WTC11 (cell line): ENCODE results near the gene ARCN1. TPM values are rescaled to one million over a fixed set of nuclear protein-coding genes. Genes with fewer than 3 reads are reported as not detected.

ENCODE experiments used
- ATAC-seq: fragments of 200-7000 bp; cut with Tn5 transposase; 2 replicates; pipeline ENCODE4 v1.10.0; 2021; ENCODE audit warnings: mild to moderate bottlenecking, moderate library complexity
- CTCF ChIA-PET: fragments of 300-600 bp; sonication (Branson Sonifier 250); formaldehyde crosslinking; loops from one replicate; lab custom pipeline; 2021; ENCODE audit warnings: antibody characterized with exemption; lab: Charles Lee
- POLR2A ChIA-PET: fragments of 350-600 bp; sonication (Branson Sonifier 250); formaldehyde crosslinking; loops from one replicate; lab custom pipeline; 2021; ENCODE audit warnings: antibody characterized with exemption; lab: Charles Lee
- DNase-seq: peaks from one replicate; pipeline ENCODE4 v3.0.0; 2021; ENCODE audit warnings: low spot score
- H3K27ac Mint-ChIP-seq: 2 replicates; pipeline ENCODE4 v1.8.0; 2021; ENCODE audit warnings: mixed read lengths
- H3K27me3 Mint-ChIP-seq: 2 replicates; pipeline ENCODE4 v1.8.0; 2021; ENCODE audit warnings: low read depth, mild to moderate bottlenecking, moderate library complexity, mixed read lengths
- H3K36me3 Mint-ChIP-seq: 2 replicates; pipeline ENCODE4 v1.8.0; 2021; ENCODE audit warnings: mixed read lengths
- H3K4me1 Mint-ChIP-seq: 2 replicates; pipeline ENCODE4 v1.8.0; 2022; ENCODE audit warnings: mixed read lengths
- H3K4me3 Mint-ChIP-seq: 2 replicates; pipeline ENCODE4 v1.8.0; 2021; ENCODE audit warnings: mild to moderate bottlenecking, moderate library complexity, mixed read lengths
- H3K9me3 Mint-ChIP-seq: 2 replicates; pipeline ENCODE4 v1.8.0; 2021; ENCODE audit warnings: mixed read lengths
- ATF1 ChIP-seq: sonication (generic); formaldehyde crosslinking; IDR thresholded peaks from 2 replicates; pipeline ENCODE4 v1.8.1; 2023; ENCODE audit warnings: mild to moderate bottlenecking, moderate library complexity, missing genetic modification reagents
- JAZF1 ChIP-seq: fragments of 250-450 bp; sonication (Bioruptor Pico); IDR thresholded peaks from 2 replicates; pipeline ENCODE4 v1.9.0; 2021; ENCODE audit warnings: moderate library complexity, mild to moderate bottlenecking, inconsistent platforms
- NR2C2 ChIP-seq: sonication (generic); formaldehyde crosslinking; IDR thresholded peaks from 2 replicates; pipeline ENCODE4 v1.8.0; 2022; ENCODE audit warnings: mild to moderate bottlenecking, missing genetic modification reagents
- TCF7 ChIP-seq: sonication (generic); formaldehyde crosslinking; IDR thresholded peaks from 2 replicates; pipeline ENCODE4 v1.8.0; 2022; ENCODE audit warnings: mild to moderate bottlenecking, low read depth, missing genetic modification reagents, moderate library complexity
- TP53 ChIP-seq: sonication (generic); formaldehyde crosslinking; IDR thresholded peaks from 2 replicates; pipeline ENCODE4 v1.8.1; 2023; ENCODE audit warnings: mild to moderate bottlenecking, missing genetic modification reagents
- ZBTB21 ChIP-seq: sonication (generic); formaldehyde crosslinking; IDR thresholded peaks from 2 replicates; pipeline ENCODE4 v1.8.1; 2023; ENCODE audit warnings: mild to moderate bottlenecking, missing genetic modification reagents, borderline replicate concordance
- ZNF219 ChIP-seq: sonication (generic); formaldehyde crosslinking; IDR thresholded peaks from 2 replicates; pipeline ENCODE4 v1.8.0; 2023; ENCODE audit warnings: missing genetic modification reagents, mild to moderate bottlenecking, borderline replicate concordance
- ZNF671 ChIP-seq: fragments of 250-450 bp; sonication (Bioruptor Pico); IDR thresholded peaks from 2 replicates; pipeline ENCODE4 v1.8.0; 2021; ENCODE audit warnings: mild to moderate bottlenecking
- total RNA-seq: library from RNA; stranded (reverse); gene quantifications from 3 replicates; pipeline ENCODE4 v1.2.3, GENCODE V29; 2021
- TF ChIP-seq, protein P1 (sequence below): sonication (generic); formaldehyde crosslinking; IDR thresholded peaks from 2 replicates; pipeline ENCODE4 v1.8.0; 2022; ENCODE audit warnings: mild to moderate bottlenecking, missing genetic modification reagents
- TF ChIP-seq, protein P2 (sequence below): sonication (generic); formaldehyde crosslinking; IDR thresholded peaks from 2 replicates; pipeline ENCODE4 v1.8.1; 2023; ENCODE audit warnings: mild to moderate bottlenecking, moderate library complexity, missing genetic modification reagents
- TF ChIP-seq, protein P3 (sequence below): fragments of 200-600 bp; IDR thresholded peaks from 2 replicates; pipeline ENCODE4 v1.8.0; 2022; ENCODE audit warnings: antibody characterized with exemption
- TF ChIP-seq, protein P4 (sequence below): sonication (generic); formaldehyde crosslinking; IDR thresholded peaks from 2 replicates; pipeline ENCODE4 v1.8.1; 2022; ENCODE audit warnings: missing genetic modification reagents, borderline replicate concordance
- TF ChIP-seq, protein P5 (sequence below): fragments of 250-450 bp; sonication (Bioruptor Pico); IDR thresholded peaks from 2 replicates; pipeline ENCODE4 v1.9.0; 2021; ENCODE audit warnings: mild to moderate bottlenecking
- TF ChIP-seq, protein P6 (sequence below): fragments of 250-450 bp; sonication (Bioruptor Pico); IDR thresholded peaks from 2 replicates; pipeline ENCODE4 v1.8.0; 2021; ENCODE audit warnings: mild to moderate bottlenecking
- TF ChIP-seq, protein P7 (sequence below): fragments of 250-450 bp; sonication (Bioruptor Pico); IDR thresholded peaks from 2 replicates; pipeline ENCODE4 v1.9.0; 2021; ENCODE audit warnings: moderate library complexity, mild to moderate bottlenecking, inconsistent platforms, borderline replicate concordance

ARCN1 gene
- total RNA-seq, 1 experiment from 2014 or later: 154 TPM

DNA sequence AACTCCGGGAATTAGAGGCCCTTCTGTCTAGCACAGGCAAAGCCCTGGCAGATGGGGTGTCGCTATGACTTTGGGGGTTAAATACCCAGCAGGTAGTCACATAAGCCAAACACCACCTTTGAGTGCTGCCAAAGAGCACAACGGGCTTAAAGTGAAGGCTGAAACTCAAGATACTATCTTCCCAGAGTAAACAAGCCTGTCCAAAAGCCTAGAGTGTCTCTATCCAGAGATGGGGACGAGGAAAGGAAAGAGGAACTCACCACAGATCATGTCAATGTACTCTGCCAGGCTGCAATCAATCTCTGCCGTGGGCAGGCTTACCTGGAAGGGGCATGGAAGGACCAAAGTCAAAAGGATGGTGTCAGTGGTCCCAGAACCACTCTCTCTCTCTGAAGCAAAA is 26.7 kb upstream of the ARCN1 start:
- H3K4me3 Mint-ChIP-seq: no peak overlapping the region
- CTCF ChIA-PET: no interaction called here
- H3K9me3 Mint-ChIP-seq: 0 out of 2 replicates have a peak, but pooled peaks cover 2% of the 10 kb centered on the region
- H3K27me3 Mint-ChIP-seq: no peaks in the 10 kb centered on the region
- TF ChIP-seq NR2C2 (CRISPR knock-in tag): no peak
- TF ChIP-seq ZNF219 (CRISPR knock-in tag): no peak
- no peak for TF ChIP-seq TP53 (CRISPR knock-in tag)
- TF ChIP-seq, protein P1, sequence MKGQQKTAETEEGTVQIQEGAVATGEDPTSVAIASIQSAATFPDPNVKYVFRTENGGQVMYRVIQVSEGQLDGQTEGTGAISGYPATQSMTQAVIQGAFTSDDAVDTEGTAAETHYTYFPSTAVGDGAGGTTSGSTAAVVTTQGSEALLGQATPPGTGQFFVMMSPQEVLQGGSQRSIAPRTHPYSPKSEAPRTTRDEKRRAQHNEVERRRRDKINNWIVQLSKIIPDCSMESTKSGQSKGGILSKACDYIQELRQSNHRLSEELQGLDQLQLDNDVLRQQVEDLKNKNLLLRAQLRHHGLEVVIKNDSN (CRISPR knock-in tag): no peak
- TF ChIP-seq, all 79 proteins: peak for 0
- H3K27ac Mint-ChIP-seq: no peak overlapping the region
- ATAC-seq (no peak), DNase-seq (no peak)
- POLR2A ChIA-PET: no interaction called here
- peaks cover 7% of the 10 kb centered on the region for H3K36me3 Mint-ChIP-seq
- no peaks in the 10 kb centered on the region for H3K4me1 Mint-ChIP-seq

DNA sequence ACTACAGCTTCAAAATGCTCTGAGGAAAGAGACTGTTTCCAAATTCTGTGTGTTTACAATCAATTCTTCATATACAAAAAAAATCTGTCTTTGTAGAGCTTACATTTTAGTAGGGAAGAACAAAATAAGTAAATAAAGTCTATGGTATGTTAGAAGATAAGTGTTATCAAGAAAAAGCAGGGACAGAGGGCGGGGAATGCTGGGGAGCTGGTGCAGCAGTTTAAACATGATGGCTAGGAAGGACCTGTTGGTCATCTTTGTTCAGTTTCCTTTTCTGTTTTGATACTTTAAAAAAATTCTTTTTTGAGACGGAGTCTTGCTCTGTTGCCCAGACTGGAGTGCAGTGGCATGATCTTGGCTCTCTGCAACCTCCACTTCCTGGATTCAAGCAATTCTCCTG is 25.1 kb upstream of the ARCN1 start:
- no peak for ATAC-seq

More for the DNA sequence above, 25.1 kb upstream of the ARCN1 start:
- CTCF ChIA-PET: no interaction called here
- no peak for DNase-seq
- TF ChIP-seq, protein P2, sequence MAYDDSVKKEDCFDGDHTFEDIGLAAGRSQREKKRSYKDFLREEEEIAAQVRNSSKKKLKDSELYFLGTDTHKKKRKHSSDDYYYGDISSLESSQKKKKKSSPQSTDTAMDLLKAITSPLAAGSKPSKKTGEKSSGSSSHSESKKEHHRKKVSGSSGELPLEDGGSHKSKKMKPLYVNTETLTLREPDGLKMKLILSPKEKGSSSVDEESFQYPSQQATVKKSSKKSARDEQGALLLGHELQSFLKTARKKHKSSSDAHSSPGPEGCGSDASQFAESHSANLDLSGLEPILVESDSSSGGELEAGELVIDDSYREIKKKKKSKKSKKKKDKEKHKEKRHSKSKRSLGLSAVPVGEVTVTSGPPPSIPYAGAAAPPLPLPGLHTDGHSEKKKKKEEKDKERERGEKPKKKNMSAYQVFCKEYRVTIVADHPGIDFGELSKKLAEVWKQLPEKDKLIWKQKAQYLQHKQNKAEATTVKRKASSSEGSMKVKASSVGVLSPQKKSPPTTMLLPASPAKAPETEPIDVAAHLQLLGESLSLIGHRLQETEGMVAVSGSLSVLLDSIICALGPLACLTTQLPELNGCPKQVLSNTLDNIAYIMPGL: no peak
- TF ChIP-seq, protein P3, sequence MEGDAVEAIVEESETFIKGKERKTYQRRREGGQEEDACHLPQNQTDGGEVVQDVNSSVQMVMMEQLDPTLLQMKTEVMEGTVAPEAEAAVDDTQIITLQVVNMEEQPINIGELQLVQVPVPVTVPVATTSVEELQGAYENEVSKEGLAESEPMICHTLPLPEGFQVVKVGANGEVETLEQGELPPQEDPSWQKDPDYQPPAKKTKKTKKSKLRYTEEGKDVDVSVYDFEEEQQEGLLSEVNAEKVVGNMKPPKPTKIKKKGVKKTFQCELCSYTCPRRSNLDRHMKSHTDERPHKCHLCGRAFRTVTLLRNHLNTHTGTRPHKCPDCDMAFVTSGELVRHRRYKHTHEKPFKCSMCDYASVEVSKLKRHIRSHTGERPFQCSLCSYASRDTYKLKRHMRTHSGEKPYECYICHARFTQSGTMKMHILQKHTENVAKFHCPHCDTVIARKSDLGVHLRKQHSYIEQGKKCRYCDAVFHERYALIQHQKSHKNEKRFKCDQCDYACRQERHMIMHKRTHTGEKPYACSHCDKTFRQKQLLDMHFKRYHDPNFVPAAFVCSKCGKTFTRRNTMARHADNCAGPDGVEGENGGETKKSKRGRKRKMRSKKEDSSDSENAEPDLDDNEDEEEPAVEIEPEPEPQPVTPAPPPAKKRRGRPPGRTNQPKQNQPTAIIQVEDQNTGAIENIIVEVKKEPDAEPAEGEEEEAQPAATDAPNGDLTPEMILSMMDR: no peak
- TF ChIP-seq, protein P4, sequence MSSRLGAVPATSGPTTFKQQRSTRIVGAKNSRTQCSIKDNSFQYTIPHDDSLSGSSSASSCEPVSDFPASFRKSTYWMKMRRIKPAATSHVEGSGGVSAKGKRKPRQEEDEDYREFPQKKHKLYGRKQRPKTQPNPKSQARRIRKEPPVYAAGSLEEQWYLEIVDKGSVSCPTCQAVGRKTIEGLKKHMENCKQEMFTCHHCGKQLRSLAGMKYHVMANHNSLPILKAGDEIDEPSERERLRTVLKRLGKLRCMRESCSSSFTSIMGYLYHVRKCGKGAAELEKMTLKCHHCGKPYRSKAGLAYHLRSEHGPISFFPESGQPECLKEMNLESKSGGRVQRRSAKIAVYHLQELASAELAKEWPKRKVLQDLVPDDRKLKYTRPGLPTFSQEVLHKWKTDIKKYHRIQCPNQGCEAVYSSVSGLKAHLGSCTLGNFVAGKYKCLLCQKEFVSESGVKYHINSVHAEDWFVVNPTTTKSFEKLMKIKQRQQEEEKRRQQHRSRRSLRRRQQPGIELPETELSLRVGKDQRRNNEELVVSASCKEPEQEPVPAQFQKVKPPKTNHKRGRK (CRISPR knock-in tag): no peak
- no peak for TF ChIP-seq JAZF1
- no peak for TF ChIP-seq ZBTB21 (CRISPR knock-in tag)
- no peak for TF ChIP-seq TCF7 (CRISPR knock-in tag)
- TF ChIP-seq, protein P5, sequence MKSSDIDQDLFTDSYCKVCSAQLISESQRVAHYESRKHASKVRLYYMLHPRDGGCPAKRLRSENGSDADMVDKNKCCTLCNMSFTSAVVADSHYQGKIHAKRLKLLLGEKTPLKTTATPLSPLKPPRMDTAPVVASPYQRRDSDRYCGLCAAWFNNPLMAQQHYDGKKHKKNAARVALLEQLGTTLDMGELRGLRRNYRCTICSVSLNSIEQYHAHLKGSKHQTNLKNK (CRISPR knock-in tag): no peak
- TF ChIP-seq, protein P6, sequence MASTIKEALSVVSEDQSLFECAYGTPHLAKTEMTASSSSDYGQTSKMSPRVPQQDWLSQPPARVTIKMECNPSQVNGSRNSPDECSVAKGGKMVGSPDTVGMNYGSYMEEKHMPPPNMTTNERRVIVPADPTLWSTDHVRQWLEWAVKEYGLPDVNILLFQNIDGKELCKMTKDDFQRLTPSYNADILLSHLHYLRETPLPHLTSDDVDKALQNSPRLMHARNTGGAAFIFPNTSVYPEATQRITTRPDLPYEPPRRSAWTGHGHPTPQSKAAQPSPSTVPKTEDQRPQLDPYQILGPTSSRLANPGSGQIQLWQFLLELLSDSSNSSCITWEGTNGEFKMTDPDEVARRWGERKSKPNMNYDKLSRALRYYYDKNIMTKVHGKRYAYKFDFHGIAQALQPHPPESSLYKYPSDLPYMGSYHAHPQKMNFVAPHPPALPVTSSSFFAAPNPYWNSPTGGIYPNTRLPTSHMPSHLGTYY (CRISPR knock-in tag): no peak
- no peak for TF ChIP-seq ATF1 (CRISPR knock-in tag)
- TF ChIP-seq, protein P7, sequence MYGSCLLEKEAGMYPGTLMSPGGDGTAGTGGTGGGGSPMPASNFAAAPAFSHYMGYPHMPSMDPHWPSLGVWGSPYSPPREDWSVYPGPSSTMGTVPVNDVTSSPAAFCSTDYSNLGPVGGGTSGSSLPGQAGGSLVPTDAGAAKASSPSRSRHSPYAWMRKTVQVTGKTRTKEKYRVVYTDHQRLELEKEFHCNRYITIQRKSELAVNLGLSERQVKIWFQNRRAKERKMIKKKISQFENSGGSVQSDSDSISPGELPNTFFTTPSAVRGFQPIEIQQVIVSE (CRISPR knock-in tag): no peak
- no peak for TF ChIP-seq ZNF671 (CRISPR knock-in tag)
- no peak overlapping the region for H3K4me3 Mint-ChIP-seq
- no peaks in the 10 kb centered on the region for H3K4me1 Mint-ChIP-seq
- H3K27me3 Mint-ChIP-seq: no peaks in the 10 kb centered on the region
- no peak overlapping the region for H3K27ac Mint-ChIP-seq
- no peaks in the 10 kb centered on the region for H3K9me3 Mint-ChIP-seq
- POLR2A ChIA-PET: no interaction called here
- H3K36me3 Mint-ChIP-seq: peaks cover 5% of the 10 kb centered on the region
